H1 (cell line): ENCODE measurements around the gene CSNK1A1. TPM values are rescaled to one million over a fixed set of nuclear protein-coding genes. Genes with fewer than 3 reads are reported as not detected.

ENCODE experiments used
- CTCF ChIA-PET: fragments of 300-600 bp; sonication (Branson Sonifier 250); formaldehyde crosslinking; loops from one replicate; lab custom pipeline; 2021; ENCODE audit not compliant: partially characterized antibody; lab: Charles Lee
- POLR2A ChIA-PET: fragments of 300-600 bp; sonication (Branson Sonifier 250); formaldehyde crosslinking; loops from one replicate; lab custom pipeline; 2021; ENCODE audit warnings: inconsistent platforms; ENCODE audit not compliant: partially characterized antibody; lab: Charles Lee
- DNase-seq, 2 experiments: peaks; one replicate each; pipeline versions ENCODE4 v3.0.0 to v3.0.0-alpha.2; 2010 to 2022; ENCODE audit warnings: low spot score in 2 of 2, low read depth in 1 of 2, mixed read lengths in 1 of 2
- FAIRE-seq: peaks from 2 replicates; lab custom pipeline; 2011; peaks lifted over from hg19 to GRCh38; lab: Jason Lieb, UNC
- H2AFZ ChIP-seq: 2 replicates; pipeline ENCODE4 v1.8.1; 2012; ENCODE audit warnings: low read length, inconsistent platforms
- H2AK5ac ChIP-seq: 2 replicates; pipeline ENCODE4 v1.6.1; 2013; ENCODE audit warnings: low read depth, low read length
- H2BK120ac ChIP-seq: replicated peaks from 2 replicates; pipeline ENCODE3; 2013; ENCODE audit warnings: low read depth, low read length, inconsistent platforms
- H2BK12ac ChIP-seq: 2 replicates; pipeline ENCODE4 v1.6.1; 2013; ENCODE audit warnings: low read depth, low read length
- H2BK15ac ChIP-seq: 2 replicates; pipeline ENCODE4 v1.6.1; 2013; ENCODE audit warnings: low read length
- H2BK20ac ChIP-seq: 2 replicates; pipeline ENCODE4 v1.6.1; 2013; ENCODE audit warnings: low read length
- H2BK5ac ChIP-seq: 2 replicates; pipeline ENCODE4 v1.6.1; 2013; ENCODE audit warnings: low read depth, low read length
- H3K14ac ChIP-seq: 2 replicates; pipeline ENCODE4 v1.6.1; 2013; ENCODE audit warnings: inconsistent platforms; ENCODE audit not compliant: insufficient read length
- H3K18ac ChIP-seq: 2 replicates; pipeline ENCODE4 v1.6.1; 2013; ENCODE audit warnings: low read length; ENCODE audit errors: extremely low read depth
- H3K23ac ChIP-seq: 2 replicates; pipeline ENCODE4 v1.6.1; 2013; ENCODE audit warnings: inconsistent platforms; ENCODE audit not compliant: insufficient read length
- H3K23me2 ChIP-seq: 2 replicates; pipeline ENCODE4 v1.6.1; 2013; ENCODE audit warnings: low read depth, low read length
- H3K27ac ChIP-seq: 2 replicates; pipeline ENCODE4 v1.6.1; 2011; ENCODE audit warnings: low read depth, low read length, inconsistent platforms
- H3K27me3 ChIP-seq, 4 experiments: replicated peaks in 1 of 4; 1 replicate in 1 of 4; 2 replicates in 3 of 4; pipeline versions ENCODE4 v1.6.1 to v1.8.1; 2011 to 2013; ENCODE audit warnings: low read length in 3 of 4, mild to moderate bottlenecking in 3 of 4, inconsistent platforms in 2 of 4, mixed read lengths in 2 of 4, moderate library complexity in 1 of 4; ENCODE audit not compliant: control insufficient read depth in 3 of 4, insufficient read depth in 3 of 4; ENCODE audit errors: extremely low read depth in 1 of 4
- H3K36me3 ChIP-seq, 4 experiments: 2 replicates each; pipeline versions ENCODE4 v1.6.1 to v1.8.1; 2011 to 2013; ENCODE audit warnings: mild to moderate bottlenecking in 4 of 4, low read length in 3 of 4, moderate library complexity in 2 of 4, control low read depth in 1 of 4, inconsistent platforms in 1 of 4; ENCODE audit not compliant: insufficient read depth in 4 of 4, control insufficient read depth in 2 of 4
- H3K4ac ChIP-seq: replicated peaks from 2 replicates; pipeline ENCODE3; 2013; ENCODE audit warnings: low read length, low read depth, mixed read lengths, inconsistent platforms; ENCODE audit not compliant: insufficient read length
- H3K4me1 ChIP-seq, 4 experiments: replicated peaks in 1 of 4; 1 replicate in 1 of 4; 2 replicates in 3 of 4; pipeline versions ENCODE4 v1.6.1 to v1.8.1; 2011 to 2013; ENCODE audit warnings: low read length in 3 of 4, inconsistent platforms in 2 of 4, mixed read lengths in 1 of 4; ENCODE audit not compliant: insufficient read depth in 4 of 4, control insufficient read depth in 3 of 4
- H3K4me2 ChIP-seq, 2 experiments: 2 replicates each; pipeline versions ENCODE4 v1.6.1 to v1.8.1; 2011 to 2013; ENCODE audit warnings: low read depth in 2 of 2, low read length in 2 of 2, control low read depth in 1 of 2, inconsistent platforms in 1 of 2, mild to moderate bottlenecking in 1 of 2; ENCODE audit not compliant: insufficient read depth in 1 of 2
- H3K4me3 ChIP-seq, 4 experiments: fragments of 200-600, 300-600 bp in 1 of 4; sonication (generic), shearing (Covaris generic), sonication (Bioruptor Twin) in 1 of 4; 2 replicates each; pipeline versions ENCODE4 v1.5.1 to v1.8.1; 2011 to 2016; ENCODE audit warnings: low read length in 4 of 4, low read depth in 3 of 4, control low read depth in 2 of 4, inconsistent platforms in 2 of 4, mild to moderate bottlenecking in 2 of 4, mixed read lengths in 1 of 4, moderate library complexity in 1 of 4; ENCODE audit not compliant: insufficient read depth in 2 of 4; ENCODE audit errors: extremely low read depth in 1 of 4
- H3K56ac ChIP-seq: replicated peaks from 2 replicates; pipeline ENCODE3; 2013; ENCODE audit warnings: low read depth, mild to moderate bottlenecking, mixed read lengths, low read length, inconsistent platforms; ENCODE audit not compliant: insufficient read length
- H3K79me1 ChIP-seq: 2 replicates; pipeline ENCODE4 v1.6.1; 2013; ENCODE audit warnings: low read depth, low read length, control low read depth
- H3K79me2 ChIP-seq, 2 experiments: 2 replicates each; pipeline versions ENCODE4 v1.6.1 to v1.8.1; 2012 to 2013; ENCODE audit warnings: low read length in 2 of 2, mild to moderate bottlenecking in 2 of 2, inconsistent platforms in 1 of 2; ENCODE audit not compliant: insufficient read depth in 2 of 2, control insufficient read depth in 1 of 2
- H3K9ac ChIP-seq, 4 experiments: replicated peaks in 1 of 4; 1 replicate in 1 of 4; 2 replicates in 3 of 4; pipeline versions ENCODE4 v1.6.1 to v1.8.1; 2011 to 2013; ENCODE audit warnings: low read depth in 3 of 4, low read length in 3 of 4, control low read depth in 2 of 4, mild to moderate bottlenecking in 2 of 4, moderate library complexity in 2 of 4, inconsistent platforms in 1 of 4; ENCODE audit errors: extremely low read depth in 1 of 4
- H3K9me3 ChIP-seq, 2 experiments: 2 replicates each; pipeline versions ENCODE4 v1.6.1 to v1.8.1; 2012 to 2013; ENCODE audit warnings: mild to moderate bottlenecking in 2 of 2, moderate library complexity in 2 of 2, control low read depth in 1 of 2, inconsistent platforms in 1 of 2, low read depth in 1 of 2, low read length in 1 of 2, mixed read lengths in 1 of 2; ENCODE audit not compliant: insufficient read depth in 2 of 2
- H4K20me1 ChIP-seq, 2 experiments: replicated peaks in 1 of 2; 2 replicates each; pipeline versions ENCODE3 to v1.8.1; 2011 to 2013; ENCODE audit warnings: inconsistent platforms in 2 of 2, low read length in 2 of 2, mild to moderate bottlenecking in 1 of 2; ENCODE audit not compliant: insufficient read depth in 2 of 2, control insufficient read depth in 1 of 2
- H4K5ac ChIP-seq: 2 replicates; pipeline ENCODE4 v1.6.1; 2013; ENCODE audit warnings: low read length, low read depth, mixed read lengths, inconsistent platforms; ENCODE audit not compliant: insufficient read length
- H4K8ac ChIP-seq: 2 replicates; pipeline ENCODE4 v1.8.0; 2013; ENCODE audit warnings: mild to moderate bottlenecking, moderate library complexity, low read length, inconsistent platforms; ENCODE audit not compliant: insufficient read depth; ENCODE audit errors: extremely low read depth
- H4K91ac ChIP-seq: replicated peaks from 2 replicates; pipeline ENCODE3; 2013; ENCODE audit warnings: low read length, mixed read lengths, inconsistent platforms; ENCODE audit not compliant: insufficient read length
- CBX5 ChIP-seq: fragments of 300-800, 300-1000 bp; sonication (generic); IDR thresholded peaks from 2 replicates; pipeline ENCODE4 v1.7.1; 2016; ENCODE audit warnings: antibody characterized with exemption, low read length, low read depth
- WGBS, 2 experiments: shearing (Covaris generic) in 1 of 2; methylation state at CpG; one replicate each; pipeline versions ENCODE4 v1.1.6 to v1.1.7; 2013 to 2015; ENCODE audit warnings: low lambda C conversion rate in 2 of 2, mixed read lengths in 2 of 2, inconsistent platforms in 1 of 2, low coverage in 1 of 2, missing lambda C conversion rate in 1 of 2; ENCODE audit not compliant: insufficient replicate concordance in 2 of 2, insufficient coverage in 1 of 2, insufficient read length in 1 of 2; ENCODE audit errors: extremely low coverage in 1 of 2, missing lambda C conversion rate in 1 of 2; 5-methylcytosine and 5-hydroxymethylcytosine counted together
- polyA plus RNA-seq, 7 experiments: library from polyadenylated mRNA; depleted of rRNA in 3 of 7; stranded (reverse) in 5 of 7; unstranded in 2 of 7; fragments of >200 nt in 5 of 7; fragments of 200-250 nt in 2 of 7; gene quantifications; 1 replicate in 5 of 7; 2 replicates in 1 of 7; 4 replicates in 1 of 7; pipeline versions ENCODE4 v1.2.1 to v1.2.3, GENCODE V29; 2011 to 2013; ENCODE audit warnings: missing spikeins in 2 of 7, mixed read lengths in 2 of 7
- total RNA-seq: library from RNA; stranded (reverse); fragmentation: NEBNext Ultra II Directional; extraction: Animal tissue kit (Norgen Biotek cat#: 25700); gene quantifications from 2 replicates; pipeline ENCODE4 v1.2.1, GENCODE V29; 2021

The CSNK1A1 gene
- total and polyA plus RNA-seq, 2 of the 8 experiments (the other 6 are each of a cell fraction or from before 2014, with no cell fraction given) = 61.2 to 244 TPM

DNA sequence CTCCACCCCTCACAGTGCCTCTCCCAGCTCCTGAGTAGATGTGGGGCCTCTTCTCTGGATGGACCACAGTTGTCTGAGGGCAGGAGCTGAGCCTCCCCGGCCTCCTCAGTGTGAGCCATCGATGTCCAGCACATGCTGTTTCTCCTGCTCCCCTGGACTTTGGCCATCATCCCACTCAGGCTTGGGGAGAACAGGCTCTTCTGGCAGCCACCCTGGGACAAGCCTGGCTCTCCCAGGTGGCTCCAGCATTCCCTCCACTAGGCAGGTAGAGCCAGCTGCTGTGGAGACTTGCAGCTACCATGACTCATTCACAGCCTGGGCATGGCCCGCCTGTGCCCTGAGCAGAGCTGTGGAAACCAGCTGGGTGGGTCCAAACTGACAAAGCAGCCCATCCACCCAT, 77.0 kb downstream of the CSNK1A1 start:
- Histone ChIP-seq H3K4me2 (no peak overlapping the region), H4K5ac (no peak overlapping the region), H3K23me2 (no peaks in the 10 kb centered on the region), H3K23ac (no peak overlapping the region), H3K18ac (no peak overlapping the region; the same call in 1 of the 2 replicates), H3K36me3 (no peaks in the 10 kb centered on the region), H4K8ac (no peak overlapping the region; the same call in 1 of the 2 replicates), H3K27me3 (no peaks in the 10 kb centered on the region), H3K9ac (no peak overlapping the region), H3K56ac (no peak overlapping the region), H2AK5ac (no peak overlapping the region), H3K27ac (no peak overlapping the region), H2AFZ (no peak overlapping the region), H3K4me1 (0 out of 7 replicates have a peak, but pooled peaks cover 0 to 2% (median 0%) of the 10 kb centered on the region in 4 experiments), H2BK120ac (no peak overlapping the region), H3K79me2 (no peaks in the 10 kb centered on the region), H4K91ac (no peak overlapping the region), H3K79me1 (no peaks in the 10 kb centered on the region), H4K20me1 (no peaks in the 10 kb centered on the region), H3K14ac (no peak overlapping the region), H2BK12ac (no peak overlapping the region), H2BK5ac (no peak overlapping the region), H2BK15ac (0 out of 2 replicates have a peak overlapping the region, but pooled peaks have one; percentile 29), H3K4ac (no peak overlapping the region), H3K9me3 (no peaks in the 10 kb centered on the region), H2BK20ac (no peak overlapping the region), H3K4me3 (no peak overlapping the region)
- POLR2A ChIA-PET = interaction anchor here (5.0 kb wide), 1 partner anchor 17 kb away, joined by 38 read pairs; no protein-coding TSS in a partner anchor
- FAIRE-seq = no peak
- 85% methylated on average over 3 of the region's 3 CpGs; no CpG with 5 or more reads in 1 of the 2 experiments for WGBS, 2 experiments
- no peak for DNase-seq
- no peak for TF ChIP-seq CBX5
- CTCF ChIA-PET = interaction anchor here (0.6 to 2.7 kb wide), 12 partner anchors 8 to 106 kb away, joined by 3 to 14 read pairs (median 4); no protein-coding TSS in a partner anchor
